Stimulated activated CD4-positive, alpha-beta T cell treated with anti-CD3 and anti-CD28 coated beads, Interleukin-15, amount 100 ng/mL, for 48 hours (primary cell): ENCODE data around the gene PER2.

Experiments
- DNase-seq, 2 donors: peaks; one replicate each; pipeline ENCODE4 v3.0.0-alpha.2; 2020; ENCODE audit warnings: low read depth in 2 of 2

PER2 gene

DNA sequence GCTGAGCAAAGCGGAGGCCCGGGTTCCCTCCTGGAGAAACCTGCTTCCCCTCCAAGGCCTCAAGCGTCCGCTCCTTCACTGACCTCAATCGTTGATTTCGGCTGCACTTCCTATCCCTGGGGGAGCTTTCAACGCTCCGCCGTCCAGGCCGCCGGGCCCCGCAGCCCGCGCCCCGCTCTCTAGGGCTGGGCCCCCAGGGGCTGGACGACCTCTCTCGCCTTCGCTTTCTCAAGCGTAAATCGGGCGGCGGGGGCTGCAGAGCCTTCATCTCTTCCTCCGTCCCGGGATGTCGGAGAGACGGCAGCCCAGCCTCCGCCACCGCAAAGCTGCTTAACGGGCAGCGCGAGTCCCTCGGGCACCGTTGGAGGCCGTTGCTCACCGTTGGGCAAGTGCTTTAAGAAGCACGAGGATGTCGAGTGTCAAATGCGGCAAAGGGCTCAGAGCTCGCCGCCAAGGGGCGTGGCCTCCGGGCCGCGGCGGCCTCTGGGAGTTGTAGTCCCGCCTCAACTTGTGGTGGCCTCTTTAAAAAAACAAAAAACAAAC, 57.1 kb downstream of the PER2 start:
- peak; percentile 33 to 67 for DNase-seq

DNA sequence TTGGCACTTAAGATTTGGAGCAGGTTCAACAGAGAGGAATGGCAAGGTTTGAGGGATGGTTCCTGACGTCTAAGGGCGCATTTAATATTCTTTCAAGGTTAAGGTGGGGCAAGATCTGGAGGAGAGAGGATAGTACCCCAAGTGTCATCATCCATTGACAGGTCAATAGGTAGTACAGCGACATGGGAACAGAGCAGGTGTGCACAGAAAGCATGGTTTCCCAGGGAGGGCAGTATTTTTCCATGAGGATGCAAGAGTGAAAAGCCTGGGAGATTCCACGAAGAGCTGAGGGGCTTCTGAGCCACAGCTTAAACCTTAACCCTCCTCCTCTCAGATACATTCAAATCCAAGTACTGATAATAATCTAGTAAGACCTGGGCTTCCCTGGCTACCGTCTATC, 57.7 kb downstream of the PER2 start:
- no peak for DNase-seq

GRCh38 chr2:238228700-238229099, 59.7 kb downstream of the PER2 start:
- no peak for DNase-seq

GRCh38 chr2:238227587-238228032, 60.8 kb downstream of the PER2 start:
- DNase-seq = no peak

DNA sequence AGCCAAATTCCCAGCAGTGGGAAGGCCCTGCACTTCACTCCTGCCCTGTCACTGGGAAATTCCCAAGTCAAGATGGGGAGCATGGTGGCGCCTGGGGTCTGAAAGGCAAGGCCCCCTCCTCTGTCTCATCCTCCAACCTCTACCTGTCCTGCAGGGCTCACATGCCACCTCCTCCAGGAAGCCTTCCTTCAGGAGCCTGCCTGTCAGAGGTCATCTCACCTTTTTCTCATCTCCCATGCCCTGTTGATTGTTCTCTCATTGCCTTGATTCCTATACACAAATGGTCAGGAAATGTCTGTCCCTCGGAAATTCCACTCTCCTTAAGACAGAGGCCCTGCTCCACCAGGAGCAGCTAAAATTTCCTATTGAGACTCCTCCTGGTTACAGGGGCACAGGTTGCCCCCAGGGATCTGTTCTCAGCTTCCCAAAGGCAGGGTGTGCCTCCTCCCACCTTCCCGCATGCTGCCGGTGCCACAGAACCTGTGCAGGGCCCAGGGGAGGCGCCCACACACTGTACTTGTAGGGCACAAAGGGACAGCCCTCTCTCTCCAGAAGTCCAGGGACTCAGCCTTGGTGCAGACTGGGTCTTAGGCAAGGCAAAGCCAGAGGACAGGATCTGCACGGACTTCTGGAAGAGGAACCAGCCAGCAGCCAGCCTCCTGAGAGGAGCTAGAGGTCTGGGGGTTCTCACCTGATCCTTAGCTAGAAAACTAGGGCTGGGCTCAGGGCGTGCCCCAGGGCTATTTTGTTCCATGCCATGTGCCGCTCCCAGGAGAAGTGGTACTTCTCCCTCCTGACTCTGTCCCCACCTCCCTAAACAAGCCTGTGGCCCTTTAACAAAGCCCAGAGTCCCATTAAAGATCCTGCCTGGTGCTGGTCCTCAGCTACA, 61.5 kb downstream of the PER2 start:
- DNase-seq = no peak

DNA sequence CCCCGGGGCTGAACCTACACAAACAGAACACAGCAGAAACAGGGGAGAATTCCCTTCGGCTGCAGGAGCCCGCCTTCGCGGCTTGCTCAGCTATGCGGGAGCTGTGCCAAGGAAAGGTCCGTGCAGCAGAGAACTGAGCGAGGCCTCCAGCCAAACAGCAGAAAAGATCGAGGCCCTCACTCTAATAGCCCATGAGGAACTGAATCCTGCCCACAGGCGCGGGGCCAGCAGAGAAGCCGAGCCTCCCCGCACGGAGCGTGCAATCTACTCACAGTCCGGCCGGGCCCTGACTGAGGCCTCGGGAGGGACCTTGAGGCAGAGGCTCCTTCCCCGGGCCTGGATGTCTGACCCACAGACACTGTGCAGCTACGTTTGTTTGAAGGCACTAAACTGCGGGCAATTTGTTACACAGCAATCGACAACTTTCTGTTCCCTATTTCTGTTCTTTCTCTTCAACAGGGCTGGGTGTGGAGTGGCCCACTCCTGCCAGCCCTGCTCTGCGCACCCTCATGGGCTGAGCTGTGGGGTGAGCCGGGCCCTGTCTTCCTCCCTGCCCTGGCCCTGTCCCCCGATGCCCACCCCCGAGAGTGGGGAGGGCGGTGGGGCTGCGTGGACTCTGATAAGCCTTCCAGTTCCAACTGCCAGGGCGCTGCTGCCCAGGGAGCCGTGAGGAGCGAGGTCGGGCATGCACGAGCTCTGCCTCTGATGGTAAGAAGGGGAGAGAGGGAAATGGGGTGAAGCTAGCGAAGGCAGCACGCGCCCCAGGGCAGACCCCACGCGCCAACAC, 62.3 kb downstream of the PER2 start:
- DNase-seq = no peak

DNA sequence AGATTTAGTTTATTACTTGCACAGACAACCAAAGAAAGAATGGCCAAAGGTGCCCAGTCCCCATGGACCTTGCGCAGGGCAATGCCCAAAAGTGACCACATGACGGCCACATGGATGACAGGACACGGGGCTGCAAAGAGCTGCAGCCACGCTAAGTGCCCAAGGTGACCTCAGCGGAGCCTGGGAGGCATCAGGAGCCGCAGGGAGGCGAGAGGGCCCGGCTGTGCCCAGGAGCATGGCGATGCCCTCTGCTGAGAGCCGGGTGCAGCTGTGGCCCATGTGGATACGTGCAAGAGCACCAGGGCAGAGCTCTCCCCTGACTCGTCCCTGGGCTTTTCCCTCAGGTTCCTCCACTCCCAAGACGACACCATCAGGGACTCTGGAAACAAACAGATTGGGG, 63.3 kb downstream of the PER2 start:
- DNase-seq = no peak

DNA sequence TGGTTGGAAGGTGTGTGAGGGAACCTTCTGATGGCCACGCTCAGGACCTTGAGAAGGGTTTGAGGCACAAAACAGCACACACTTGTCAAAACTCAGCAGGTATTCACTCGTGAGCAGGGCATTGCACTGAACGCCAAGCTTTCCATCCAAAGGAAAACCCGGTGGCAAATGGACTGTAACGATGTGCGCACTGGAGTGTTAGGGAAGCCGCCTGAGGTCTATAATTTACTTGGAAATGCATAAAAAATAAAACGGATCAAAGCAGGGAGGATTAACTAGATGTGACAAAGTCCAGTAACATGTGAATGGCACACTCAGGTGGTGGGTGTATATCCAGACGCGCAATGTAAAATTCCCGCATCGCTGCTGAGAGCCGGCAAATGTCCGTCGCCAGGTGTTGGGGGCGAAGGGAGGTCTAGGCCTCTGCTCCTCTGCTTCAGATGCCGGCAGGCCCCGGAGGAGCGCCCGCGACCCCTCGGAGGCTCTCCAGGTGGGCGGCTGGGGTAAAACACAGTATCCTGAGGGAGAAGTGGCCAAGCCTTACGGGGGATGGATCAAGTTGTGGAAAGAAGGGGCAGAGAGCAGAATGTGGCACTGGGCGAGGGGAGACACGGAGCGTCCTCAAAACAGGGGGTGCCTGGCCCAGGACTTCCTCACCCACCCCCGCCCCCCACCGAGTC, 63.9 kb downstream of the PER2 start:
- no peak for DNase-seq

DNA sequence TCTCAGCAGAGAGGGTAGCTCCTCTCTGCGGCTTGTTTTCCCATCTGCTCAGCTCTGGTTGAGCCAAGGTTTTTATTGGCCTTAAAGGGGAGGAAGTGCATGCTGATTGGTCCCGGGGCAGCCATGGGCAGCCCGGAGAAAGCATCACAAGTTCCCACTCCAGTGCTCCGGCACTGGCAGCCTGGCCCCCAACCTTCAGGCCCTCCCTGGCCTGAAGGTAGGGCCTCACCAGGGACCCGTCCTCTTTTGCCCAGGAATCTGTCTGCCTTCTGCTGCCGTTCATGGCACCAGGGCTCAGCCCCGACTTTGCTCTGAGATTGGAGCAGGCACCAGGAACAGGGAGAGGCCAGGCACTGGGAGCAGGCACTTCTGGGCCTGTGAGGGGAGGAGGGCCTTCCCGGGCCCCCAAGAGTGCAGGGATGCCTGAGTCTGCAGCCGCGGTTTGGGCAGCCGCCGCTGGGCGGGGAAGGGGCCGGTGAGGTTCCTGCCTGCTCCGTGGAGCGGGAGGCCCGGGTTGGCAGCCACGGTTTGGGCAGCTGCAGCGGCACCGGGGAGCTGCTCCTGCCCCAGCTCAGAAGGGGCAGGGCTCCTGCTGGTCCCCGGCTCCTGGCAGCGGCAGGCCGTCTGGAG, 67.4 kb downstream of the PER2 start:
- no peak for DNase-seq

DNA sequence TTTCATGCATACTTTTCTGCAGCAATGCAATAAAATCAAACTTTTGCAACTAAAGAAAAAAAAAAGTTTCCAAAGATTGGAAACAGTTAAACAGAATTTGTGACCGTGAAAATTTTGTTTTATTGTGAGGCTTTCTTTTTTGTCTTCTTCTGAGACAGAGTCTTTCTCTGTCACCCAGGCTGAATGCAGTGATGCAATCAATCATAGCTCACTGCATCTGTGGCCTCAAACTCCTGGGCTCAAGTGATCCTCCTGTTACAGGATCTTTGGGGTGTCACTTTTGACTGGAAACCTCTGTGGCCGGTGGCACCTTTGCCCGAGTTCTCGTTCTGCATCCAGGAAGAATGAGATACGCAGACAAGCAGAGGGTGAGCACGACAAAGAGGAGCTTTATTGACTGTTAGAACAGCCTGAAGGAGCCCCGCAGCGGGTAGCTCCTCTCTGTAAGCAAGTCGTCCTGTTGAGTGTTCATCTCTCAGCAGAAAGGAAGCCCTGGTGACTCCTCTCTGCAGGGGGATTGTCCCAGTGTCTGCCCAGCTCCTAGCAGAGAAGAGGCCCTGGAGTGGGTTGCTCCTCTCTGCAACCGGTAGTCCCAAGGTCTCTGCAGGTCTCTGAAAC, 68.0 kb downstream of the PER2 start:
- DNase-seq = no peak

- DNase-seq = no peak
These were observed 71.7 kb downstream of the PER2 start for GRCh38 chr2:238216651-238217184.

- DNase-seq = no peak
These were observed 81.4 kb downstream of the PER2 start for GRCh38 chr2:238207006-238207405.

GRCh38 chr2:238203973-238204683, 84.3 kb downstream of the PER2 start:
- no peak for DNase-seq

GRCh38 chr2:238203094-238203972, 85.1 kb downstream of the PER2 start, which contains the start of gene ILKAP:
TSS of gene ILKAP (minus strand) at chr2:238203695. CDS start at chr2:238203553, 142 bp downstream.
- peak; percentile 79 to 86 for DNase-seq

DNA sequence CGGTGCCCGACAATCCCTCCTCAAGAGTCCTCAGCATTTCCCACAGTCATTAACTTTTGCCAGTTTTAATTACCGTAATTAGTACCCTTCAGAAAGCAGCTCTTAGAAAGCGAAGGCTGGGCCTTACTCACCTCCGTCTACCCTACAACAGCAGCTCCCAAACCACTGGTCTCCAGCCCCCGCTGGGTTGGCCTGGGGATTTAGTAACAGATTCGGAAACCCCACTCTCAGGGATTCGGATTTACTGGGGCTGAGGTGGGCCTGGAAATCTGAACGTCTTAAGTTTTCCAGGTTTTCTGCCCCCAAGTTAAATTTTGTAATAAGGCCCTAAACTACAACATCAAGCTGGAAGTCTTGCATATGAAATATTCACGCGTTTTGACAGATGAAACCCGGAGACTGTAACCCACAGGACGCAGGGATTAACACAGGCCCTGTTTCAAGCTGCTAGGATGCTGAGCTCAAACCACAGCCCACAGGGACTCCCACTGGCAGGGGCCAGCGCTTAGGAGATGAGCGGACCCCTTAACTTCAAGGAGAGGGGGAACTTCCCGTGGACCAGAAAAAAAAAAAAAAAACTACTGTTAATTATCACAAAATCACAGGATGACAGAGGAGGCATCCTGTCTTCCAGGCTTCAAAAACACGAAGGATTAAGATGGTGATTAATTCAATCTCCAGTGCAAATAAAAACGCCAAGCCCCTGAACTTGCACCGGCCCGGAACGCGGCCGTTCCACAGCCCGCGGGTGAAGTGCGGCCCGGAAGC, 85.9 kb downstream of the PER2 start:
- DNase-seq = no peak
